ENCODE results near the gene FSTL1.
A peak's percentile ranks its signal among the peaks of the same experiment; 100 is the strongest.

FSTL1 gene, protein sequence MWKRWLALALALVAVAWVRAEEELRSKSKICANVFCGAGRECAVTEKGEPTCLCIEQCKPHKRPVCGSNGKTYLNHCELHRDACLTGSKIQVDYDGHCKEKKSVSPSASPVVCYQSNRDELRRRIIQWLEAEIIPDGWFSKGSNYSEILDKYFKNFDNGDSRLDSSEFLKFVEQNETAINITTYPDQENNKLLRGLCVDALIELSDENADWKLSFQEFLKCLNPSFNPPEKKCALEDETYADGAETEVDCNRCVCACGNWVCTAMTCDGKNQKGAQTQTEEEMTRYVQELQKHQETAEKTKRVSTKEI

DNA sequence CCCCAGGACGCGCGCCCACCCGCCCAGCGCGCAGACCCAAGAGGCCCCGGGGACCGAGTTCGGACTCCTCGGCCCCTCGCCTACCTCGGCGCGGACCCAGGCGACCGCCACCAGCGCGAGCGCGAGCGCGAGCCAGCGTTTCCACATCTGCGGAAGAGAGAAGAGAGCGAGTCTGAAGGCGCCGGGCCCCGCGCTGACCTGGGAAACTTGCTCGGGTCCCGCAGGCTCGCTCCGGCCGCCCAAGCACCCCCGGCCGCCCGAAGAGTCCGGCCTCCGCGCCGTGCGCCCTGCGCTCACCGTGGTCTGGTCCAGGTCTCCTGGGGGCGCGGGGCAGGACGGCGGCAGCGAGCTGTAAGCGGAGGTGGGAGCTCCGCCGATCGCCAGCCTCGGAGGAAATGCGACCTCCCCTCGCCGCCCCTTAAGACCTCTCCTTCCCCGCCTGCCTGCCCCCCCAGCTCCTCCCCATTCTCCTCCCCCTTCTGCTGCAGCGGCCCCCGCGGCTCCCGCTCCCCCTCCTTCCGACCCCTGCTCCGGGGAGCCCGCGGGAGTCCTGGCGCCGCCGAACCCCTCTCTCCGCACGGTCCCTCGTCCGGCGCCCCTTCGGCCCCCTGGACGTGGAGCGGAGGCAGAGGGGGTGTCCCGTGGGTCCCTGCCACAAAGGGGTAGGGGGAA lies at the start of gene FSTL1:
FSTL1 (minus strand) TSS at position 393 of the 672 bp plus-strand sequence; CDS start at position 147, 246 bp downstream.
- TF ChIP-seq, protein P1, sequence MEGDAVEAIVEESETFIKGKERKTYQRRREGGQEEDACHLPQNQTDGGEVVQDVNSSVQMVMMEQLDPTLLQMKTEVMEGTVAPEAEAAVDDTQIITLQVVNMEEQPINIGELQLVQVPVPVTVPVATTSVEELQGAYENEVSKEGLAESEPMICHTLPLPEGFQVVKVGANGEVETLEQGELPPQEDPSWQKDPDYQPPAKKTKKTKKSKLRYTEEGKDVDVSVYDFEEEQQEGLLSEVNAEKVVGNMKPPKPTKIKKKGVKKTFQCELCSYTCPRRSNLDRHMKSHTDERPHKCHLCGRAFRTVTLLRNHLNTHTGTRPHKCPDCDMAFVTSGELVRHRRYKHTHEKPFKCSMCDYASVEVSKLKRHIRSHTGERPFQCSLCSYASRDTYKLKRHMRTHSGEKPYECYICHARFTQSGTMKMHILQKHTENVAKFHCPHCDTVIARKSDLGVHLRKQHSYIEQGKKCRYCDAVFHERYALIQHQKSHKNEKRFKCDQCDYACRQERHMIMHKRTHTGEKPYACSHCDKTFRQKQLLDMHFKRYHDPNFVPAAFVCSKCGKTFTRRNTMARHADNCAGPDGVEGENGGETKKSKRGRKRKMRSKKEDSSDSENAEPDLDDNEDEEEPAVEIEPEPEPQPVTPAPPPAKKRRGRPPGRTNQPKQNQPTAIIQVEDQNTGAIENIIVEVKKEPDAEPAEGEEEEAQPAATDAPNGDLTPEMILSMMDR (conservative IDR thresholded peaks at IDR 0.05; ENCODE audit: control insufficient read depth, insufficient read depth, low read depth, low read length) = no peak
- peak within 1 kb of the TSS; percentile 92 for H3K4me3 ChIP-seq (ENCODE audit: control insufficient read depth, low read depth, low read length)
- peak; percentile 66 for DNase-seq (ENCODE audit: low read depth)

DNA sequence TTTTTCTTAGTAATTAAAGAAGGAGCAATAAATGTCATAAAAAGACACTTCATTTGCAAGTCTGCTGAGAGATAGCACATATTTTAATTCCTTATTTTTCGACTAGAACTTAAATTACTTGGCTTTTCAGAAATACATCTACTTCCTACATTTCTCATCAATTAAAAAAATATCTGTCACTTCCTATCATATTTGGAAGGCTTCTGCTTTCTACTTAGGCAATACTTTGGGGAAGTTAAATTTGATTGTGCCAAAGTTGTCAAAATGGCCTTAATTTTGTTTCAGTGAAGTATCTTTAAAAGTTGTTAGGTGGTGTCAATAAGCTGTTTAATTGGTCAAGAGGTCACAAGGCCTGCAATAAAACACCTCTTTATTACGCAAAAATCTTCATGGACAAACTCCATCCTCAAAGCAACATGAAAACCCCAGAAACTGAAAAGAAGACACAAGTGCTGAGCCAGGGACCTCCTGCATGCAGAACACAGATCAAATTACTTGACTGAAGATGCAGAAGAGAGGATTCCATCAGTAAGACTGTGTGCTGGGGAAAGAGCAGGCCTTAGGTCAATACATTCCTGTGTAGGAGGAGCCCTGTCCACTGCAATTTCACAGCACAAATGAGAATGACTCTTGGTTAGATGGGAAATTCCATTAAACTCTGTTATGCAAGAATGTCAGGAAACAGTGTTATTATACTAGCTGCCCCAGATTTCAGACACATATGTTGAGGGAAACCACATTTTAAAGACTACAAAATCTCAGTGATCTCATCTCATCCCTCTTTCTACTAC lies 48.0 kb upstream of the FSTL1 start:
- no peak overlapping the region for H3K4me3 ChIP-seq (ENCODE audit: control insufficient read depth, low read depth, low read length)
- DNase-seq (ENCODE audit: low read depth) = peak; percentile 99
- TF ChIP-seq, protein P1 (conservative IDR thresholded peaks at IDR 0.05; ENCODE audit: control insufficient read depth, insufficient read depth, low read depth, low read length) = no peak

DNA sequence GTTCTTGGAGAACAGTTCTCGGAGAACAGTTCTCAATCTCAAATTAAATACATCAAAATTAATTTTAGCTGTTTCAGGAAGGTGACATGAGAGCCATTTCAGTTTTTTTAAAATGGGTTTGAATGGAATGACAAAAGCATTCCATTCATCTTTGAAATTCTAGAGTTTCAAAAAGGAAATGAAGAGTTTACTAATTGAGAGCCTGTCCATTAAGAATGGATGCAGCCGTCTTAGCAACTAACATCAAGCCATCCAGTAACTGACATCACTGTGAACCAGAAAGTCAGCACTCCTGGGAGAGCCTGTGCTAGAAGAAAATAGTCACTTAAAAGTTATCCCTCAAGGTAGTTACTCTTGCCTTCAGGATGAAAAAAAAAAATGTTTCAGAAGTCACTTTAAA lies 47.0 kb upstream of the FSTL1 start:
- TF ChIP-seq, protein P1 (conservative IDR thresholded peaks at IDR 0.05; ENCODE audit: control insufficient read depth, insufficient read depth, low read depth, low read length) = no peak
- DNase-seq (ENCODE audit: low read depth) = peak; percentile 33
- H3K4me3 ChIP-seq (ENCODE audit: control insufficient read depth, low read depth, low read length) = no peak overlapping the region

DNA sequence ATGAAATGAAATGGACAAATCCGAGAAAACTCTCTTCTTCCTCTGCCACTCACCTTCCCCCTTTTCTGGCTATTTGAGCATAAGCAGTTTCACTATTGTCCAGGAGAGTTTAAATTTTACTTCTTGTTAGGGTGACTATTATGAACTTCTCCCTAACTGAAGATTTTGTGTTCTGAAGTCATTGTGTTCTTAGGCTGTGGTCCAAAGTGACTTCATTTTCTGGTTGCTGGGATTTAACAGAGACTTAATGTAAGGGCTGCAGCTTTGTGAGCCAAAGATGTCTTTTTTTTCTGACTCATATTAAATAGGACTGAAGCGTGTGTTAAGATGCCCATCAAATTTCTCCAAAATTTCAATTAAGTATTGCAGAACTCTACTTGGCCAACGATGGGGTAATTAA lies 46.5 kb upstream of the FSTL1 start:
- H3K4me3 ChIP-seq (ENCODE audit: control insufficient read depth, low read depth, low read length) = peak overlapping the region; percentile 26
- TF ChIP-seq, protein P1 (conservative IDR thresholded peaks at IDR 0.05; ENCODE audit: control insufficient read depth, insufficient read depth, low read depth, low read length) = no peak
- peak; percentile 98 for DNase-seq (ENCODE audit: low read depth)

DNA sequence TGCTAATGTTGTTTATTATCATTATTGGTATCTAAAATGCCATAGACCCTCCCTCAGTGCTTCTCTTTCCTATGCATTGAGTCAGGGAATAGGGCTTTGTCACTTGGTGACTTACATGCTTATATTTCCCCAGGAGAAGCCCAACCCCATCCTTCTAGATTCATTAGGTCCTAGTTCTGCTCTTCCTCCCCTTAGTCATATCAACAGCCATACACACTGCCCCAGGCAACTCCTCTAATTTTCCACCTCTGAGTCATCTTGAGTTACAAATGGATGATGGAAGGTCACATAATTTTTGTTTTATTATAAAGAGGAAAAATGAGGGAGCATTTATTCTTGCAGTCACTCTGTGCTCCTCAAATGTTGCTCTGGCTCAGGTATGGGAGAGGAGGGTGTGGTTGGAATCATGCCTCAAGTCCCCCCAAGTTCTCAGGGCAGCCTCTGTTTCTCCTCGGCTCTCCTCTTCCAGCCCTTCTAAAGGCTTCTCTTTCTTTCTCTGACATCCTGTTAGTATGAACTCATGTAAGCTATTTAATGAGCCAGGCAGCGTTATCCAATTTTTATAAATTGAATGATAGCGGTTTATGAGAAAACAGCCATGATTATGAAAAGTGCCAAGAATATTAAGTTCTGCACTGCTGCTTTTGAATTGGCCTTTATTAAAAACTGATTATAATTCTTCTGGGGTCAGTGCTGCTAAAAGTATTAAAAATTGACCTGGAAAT lies 45.6 kb upstream of the FSTL1 start:
- H3K4me3 ChIP-seq (ENCODE audit: control insufficient read depth, low read depth, low read length) = no peak overlapping the region

More for the DNA sequence above, 45.6 kb upstream of the FSTL1 start:
- TF ChIP-seq, protein P1 (conservative IDR thresholded peaks at IDR 0.05; ENCODE audit: control insufficient read depth, insufficient read depth, low read depth, low read length) = no peak
- peak; percentile 90 for DNase-seq (ENCODE audit: low read depth)
